Activated T-cell treated with anti-CD3 and anti-CD28 coated beads, Interleukin-2, amount 50 U/mL, for 4 hours (primary cell): Measurements from ENCODE around the gene CD180. TPM values are rescaled to one million over a fixed set of nuclear protein-coding genes. Genes with fewer than 3 reads are reported as not detected.

Experiments used
- ATAC-seq, 2 donors: fragments of 200-7000 bp; cut with Tn5 transposase; one replicate each; pipeline ENCODE4 v1.10.0; 2021
- DNase-seq: peaks from one replicate; pipeline ENCODE4 v3.0.0-alpha.2; 2020
- H3K27me3 Mint-ChIP-seq: one replicate; pipeline ENCODE4 v1.8.0; 2021; ENCODE audit warnings: low read depth, mixed read lengths
- H3K36me3 Mint-ChIP-seq: one replicate; pipeline ENCODE4 v1.8.0; 2022; ENCODE audit warnings: mixed read lengths; ENCODE audit not compliant: insufficient read depth
- H3K4me1 Mint-ChIP-seq: one replicate; pipeline ENCODE4 v1.8.0; 2021; ENCODE audit warnings: low read depth, mixed read lengths
- H3K4me3 Mint-ChIP-seq: one replicate; pipeline ENCODE4 v1.8.0; 2021; ENCODE audit warnings: mild to moderate bottlenecking, moderate library complexity, mixed read lengths
- H3K9me3 Mint-ChIP-seq: one replicate; pipeline ENCODE4 v1.8.0; 2021; ENCODE audit warnings: mixed read lengths
- total RNA-seq, 3 donors: library from RNA; stranded (reverse); gene quantifications; one replicate each; pipeline ENCODE4 v1.2.1, GENCODE V29; 2021

Gene CD180
- total RNA-seq, 3 donors from 2014 or later = 0.03 to 0.46 (median 0.05) TPM

GRCh38 chr5:67149951-67150523 lies 46.6 kb downstream of the CD180 start:
- Mint-ChIP-seq H3K9me3 (peaks cover 5% of the 10 kb centered on the region), H3K4me1 (no peaks in the 10 kb centered on the region), H3K27me3 (no peaks in the 10 kb centered on the region), H3K36me3 (peaks cover 53% of the 10 kb centered on the region), H3K4me3 (no peak overlapping the region)
- ATAC-seq = no peak
- DNase-seq = no peak

- Mint-ChIP-seq H3K9me3 (peaks cover 5% of the 10 kb centered on the region), H3K27me3 (no peaks in the 10 kb centered on the region), H3K36me3 (peaks cover 52% of the 10 kb centered on the region), H3K4me3 (no peak overlapping the region), H3K4me1 (no peaks in the 10 kb centered on the region)
- ATAC-seq (no peak), DNase-seq (no peak)
These were observed 47.3 kb downstream of the CD180 start for GRCh38 chr5:67149057-67149950.

- no peak for ATAC-seq
- peaks cover 5% of the 10 kb centered on the region for H3K9me3 Mint-ChIP-seq
- peaks cover 63% of the 10 kb centered on the region for H3K36me3 Mint-ChIP-seq
- no peak overlapping the region for H3K4me3 Mint-ChIP-seq
- H3K4me1 Mint-ChIP-seq = no peaks in the 10 kb centered on the region
- DNase-seq = no peak
- H3K27me3 Mint-ChIP-seq = no peaks in the 10 kb centered on the region
These were observed 48.8 kb downstream of the CD180 start for GRCh38 chr5:67147760-67148159.

- peaks cover 68% of the 10 kb centered on the region for H3K36me3 Mint-ChIP-seq
- DNase-seq (no peak), ATAC-seq (no peak)
- H3K27me3 Mint-ChIP-seq = no peaks in the 10 kb centered on the region
- no peaks in the 10 kb centered on the region for H3K4me1 Mint-ChIP-seq
- H3K4me3 Mint-ChIP-seq = no peak overlapping the region
- peaks cover 5% of the 10 kb centered on the region for H3K9me3 Mint-ChIP-seq
These were observed 49.6 kb downstream of the CD180 start for GRCh38 chr5:67146981-67147380.

DNA sequence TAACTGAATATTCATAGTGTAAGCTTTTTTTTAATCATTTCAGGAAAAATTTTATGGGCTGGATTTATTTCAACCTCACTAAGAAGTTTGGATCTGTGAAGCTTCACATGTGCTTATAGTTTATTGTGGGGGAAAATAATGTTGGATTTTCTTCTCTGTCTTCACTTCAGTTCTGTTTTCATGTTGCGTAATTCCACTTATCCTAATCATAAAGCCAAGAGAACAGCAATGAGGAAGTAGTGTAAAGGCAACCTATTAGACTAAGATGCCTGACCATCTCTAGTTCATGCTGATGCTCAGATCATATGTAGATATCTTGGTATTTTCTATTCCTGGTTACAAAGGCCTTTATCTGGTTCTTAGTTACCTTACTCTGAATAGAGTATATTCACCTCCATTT lies 50.0 kb downstream of the CD180 start:
- no peaks in the 10 kb centered on the region for H3K27me3 Mint-ChIP-seq
- H3K4me3 Mint-ChIP-seq = no peak overlapping the region
- peaks cover 5% of the 10 kb centered on the region for H3K9me3 Mint-ChIP-seq
- ATAC-seq = no peak
- DNase-seq = no peak
- no peaks in the 10 kb centered on the region for H3K4me1 Mint-ChIP-seq
- peaks cover 73% of the 10 kb centered on the region for H3K36me3 Mint-ChIP-seq

DNA sequence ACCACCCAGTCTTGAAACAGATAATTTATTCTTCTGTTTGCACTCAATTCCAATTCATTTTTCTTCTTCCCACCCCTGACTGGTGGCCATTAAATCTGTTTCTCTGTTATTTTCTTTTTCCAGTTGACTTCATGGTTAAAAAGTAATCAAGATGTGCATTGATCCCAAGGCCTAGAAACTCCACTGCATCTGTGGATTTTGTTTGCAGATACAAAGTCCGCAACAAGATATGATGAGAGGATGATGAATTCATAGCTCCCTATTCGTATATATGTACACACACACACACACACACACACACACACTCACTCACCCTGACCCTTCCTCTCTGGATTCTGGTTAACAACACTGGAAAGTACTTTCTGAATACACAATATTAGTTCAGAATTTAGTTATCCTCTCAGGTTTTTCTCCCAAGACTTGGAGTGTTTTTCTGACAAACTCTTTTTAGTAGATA lies 52.4 kb downstream of the CD180 start:
- H3K9me3 Mint-ChIP-seq = no peaks in the 10 kb centered on the region
- no peak overlapping the region for H3K4me3 Mint-ChIP-seq
- no peaks in the 10 kb centered on the region for H3K27me3 Mint-ChIP-seq
- peaks cover 64% of the 10 kb centered on the region for H3K36me3 Mint-ChIP-seq
- DNase-seq = no peak
- no peak for ATAC-seq
- no peaks in the 10 kb centered on the region for H3K4me1 Mint-ChIP-seq

DNA sequence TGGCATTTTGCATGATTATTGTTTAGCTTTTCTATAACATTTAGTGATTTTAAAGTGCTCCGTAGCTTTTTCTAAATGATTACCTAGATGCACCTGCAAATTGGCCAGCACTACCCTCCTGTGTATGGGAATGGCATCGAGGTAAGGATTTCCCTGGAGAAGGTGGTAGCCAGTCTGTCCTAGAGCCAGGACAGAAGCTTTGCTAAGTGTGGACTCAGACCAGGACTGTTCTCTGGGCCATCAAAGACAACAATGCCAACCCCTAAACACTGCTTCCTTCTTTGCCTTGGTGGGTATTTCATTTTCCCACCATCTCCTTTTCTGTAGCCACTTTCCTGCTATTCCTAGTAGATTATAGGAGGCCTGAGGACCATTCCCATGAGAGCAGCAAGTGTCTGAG lies 53.0 kb downstream of the CD180 start:
- Mint-ChIP-seq H3K36me3 (peaks cover 65% of the 10 kb centered on the region), H3K9me3 (no peaks in the 10 kb centered on the region), H3K27me3 (no peaks in the 10 kb centered on the region)

GRCh38 chr5:67142816-67143215 lies 53.8 kb downstream of the CD180 start:
- no peaks in the 10 kb centered on the region for H3K9me3 Mint-ChIP-seq

More for the DNA sequence above, 53.0 kb downstream of the CD180 start:
- H3K4me1 Mint-ChIP-seq = no peaks in the 10 kb centered on the region
- ATAC-seq (no peak), DNase-seq (no peak)
- no peak overlapping the region for H3K4me3 Mint-ChIP-seq

GRCh38 chr5:67141644-67142043 lies 55.0 kb downstream of the CD180 start:
- Mint-ChIP-seq H3K9me3 (no peaks in the 10 kb centered on the region), H3K4me3 (no peak overlapping the region), H3K36me3 (peaks cover 58% of the 10 kb centered on the region), H3K4me1 (no peaks in the 10 kb centered on the region), H3K27me3 (no peaks in the 10 kb centered on the region)
- ATAC-seq (no peak), DNase-seq (no peak)

More at GRCh38 chr5:67142816-67143215, 53.8 kb downstream of the CD180 start:
- Mint-ChIP-seq H3K4me1 (no peaks in the 10 kb centered on the region), H3K27me3 (no peaks in the 10 kb centered on the region), H3K4me3 (no peak overlapping the region), H3K36me3 (peaks cover 60% of the 10 kb centered on the region)
- no peak for DNase-seq
- ATAC-seq = no peak

DNA sequence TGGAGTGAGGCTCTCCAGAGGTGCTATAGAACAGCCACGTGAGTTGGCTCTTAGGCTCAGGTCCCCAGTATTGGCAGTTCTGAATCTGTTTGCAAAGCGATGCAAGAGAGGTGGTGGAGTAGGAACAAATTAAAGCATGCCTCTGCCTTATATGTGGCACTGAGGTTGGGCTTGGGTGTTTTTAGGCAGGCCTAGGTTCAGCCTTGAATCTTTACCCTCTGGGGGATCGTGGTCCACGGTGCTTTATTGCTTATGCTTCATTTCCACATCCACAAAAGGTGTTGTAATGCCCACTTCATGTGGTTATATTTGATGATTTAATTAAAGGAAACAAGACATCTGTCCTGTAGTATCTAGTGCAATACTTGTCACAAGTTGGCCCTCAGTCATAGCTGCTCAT lies 56.2 kb downstream of the CD180 start:
- Mint-ChIP-seq H3K4me1 (no peaks in the 10 kb centered on the region), H3K36me3 (peaks cover 61% of the 10 kb centered on the region), H3K9me3 (no peaks in the 10 kb centered on the region), H3K4me3 (no peak overlapping the region), H3K27me3 (no peaks in the 10 kb centered on the region)
- ATAC-seq (no peak), DNase-seq (no peak)

- Mint-ChIP-seq H3K4me1 (no peaks in the 10 kb centered on the region), H3K36me3 (peaks cover 58% of the 10 kb centered on the region), H3K27me3 (no peaks in the 10 kb centered on the region), H3K9me3 (no peaks in the 10 kb centered on the region), H3K4me3 (no peak overlapping the region)
- no peak for ATAC-seq
- no peak for DNase-seq
These were observed 57.6 kb downstream of the CD180 start for GRCh38 chr5:67139030-67139429.

GRCh38 chr5:67135381-67135984 lies 61.1 kb downstream of the CD180 start:
- DNase-seq (no peak), ATAC-seq (no peak)
- Mint-ChIP-seq H3K27me3 (no peaks in the 10 kb centered on the region), H3K4me3 (no peak overlapping the region), H3K9me3 (no peaks in the 10 kb centered on the region), H3K36me3 (peaks cover 34% of the 10 kb centered on the region), H3K4me1 (no peaks in the 10 kb centered on the region)

DNA sequence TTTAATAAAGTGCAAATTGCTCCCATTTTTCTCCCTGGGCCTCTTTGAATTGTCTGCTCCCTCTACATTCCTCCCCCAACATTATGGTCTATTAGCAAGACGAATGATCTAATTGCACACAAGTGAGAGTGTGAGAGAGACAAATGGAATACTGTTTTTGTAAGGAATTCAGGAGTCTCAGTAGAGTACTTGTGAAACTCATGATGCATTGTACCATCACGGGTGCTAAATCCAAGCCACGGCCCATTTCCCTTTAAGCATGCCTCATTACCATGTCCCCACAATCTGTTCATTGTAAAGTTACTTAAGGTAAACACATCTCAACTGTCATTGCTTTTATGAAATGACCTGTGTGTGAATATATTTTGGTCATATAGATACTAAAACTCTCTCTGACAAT lies 62.8 kb downstream of the CD180 start:
- ATAC-seq (no peak), DNase-seq (no peak)
- peaks cover 31% of the 10 kb centered on the region for H3K36me3 Mint-ChIP-seq
- H3K27me3 Mint-ChIP-seq = no peaks in the 10 kb centered on the region
- H3K9me3 Mint-ChIP-seq = no peaks in the 10 kb centered on the region
- H3K4me1 Mint-ChIP-seq = no peaks in the 10 kb centered on the region
- no peak overlapping the region for H3K4me3 Mint-ChIP-seq

DNA sequence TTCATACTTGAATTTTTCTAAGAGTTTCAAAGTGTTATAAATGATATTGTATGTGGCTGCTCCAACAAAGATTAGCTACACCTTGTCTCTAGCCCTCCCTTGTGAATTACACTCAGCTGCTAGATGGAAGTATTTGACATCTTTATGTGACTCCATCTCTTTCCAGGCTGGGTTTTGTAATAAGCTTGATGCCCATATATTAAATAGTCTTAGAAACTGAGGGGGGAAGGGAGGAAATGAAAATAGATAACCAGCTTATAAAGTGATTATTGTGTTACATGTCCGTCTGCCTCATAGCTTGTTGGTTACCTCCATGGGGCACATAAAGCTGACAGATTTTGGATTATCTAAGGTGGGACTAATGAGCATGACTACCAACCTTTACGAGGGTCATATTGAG lies 63.4 kb downstream of the CD180 start:
- peaks cover 32% of the 10 kb centered on the region for H3K36me3 Mint-ChIP-seq
- no peaks in the 10 kb centered on the region for H3K27me3 Mint-ChIP-seq

GRCh38 chr5:67129768-67130167 lies 66.8 kb downstream of the CD180 start:
- Mint-ChIP-seq H3K36me3 (peaks cover 38% of the 10 kb centered on the region), H3K9me3 (no peaks in the 10 kb centered on the region), H3K4me1 (peaks cover 9% of the 10 kb centered on the region), H3K27me3 (no peaks in the 10 kb centered on the region), H3K4me3 (no peak overlapping the region)
- ATAC-seq (no peak), DNase-seq (no peak)

More for the DNA sequence above, 63.4 kb downstream of the CD180 start:
- no peaks in the 10 kb centered on the region for H3K4me1 Mint-ChIP-seq
- ATAC-seq = no peak
- no peak for DNase-seq
- H3K9me3 Mint-ChIP-seq = no peaks in the 10 kb centered on the region
- no peak overlapping the region for H3K4me3 Mint-ChIP-seq
